Colon (tissue), 2 donors: Measurements from ENCODE around the gene EHMT1.

ENCODE experiments used
- FAIRE-seq: peaks from 2 replicates; lab custom pipeline; 2012; peaks lifted over from hg19 to GRCh38; lab: Jason Lieb, UNC
- donor health status: control.
- donor health status: control.

The EHMT1 gene

DNA sequence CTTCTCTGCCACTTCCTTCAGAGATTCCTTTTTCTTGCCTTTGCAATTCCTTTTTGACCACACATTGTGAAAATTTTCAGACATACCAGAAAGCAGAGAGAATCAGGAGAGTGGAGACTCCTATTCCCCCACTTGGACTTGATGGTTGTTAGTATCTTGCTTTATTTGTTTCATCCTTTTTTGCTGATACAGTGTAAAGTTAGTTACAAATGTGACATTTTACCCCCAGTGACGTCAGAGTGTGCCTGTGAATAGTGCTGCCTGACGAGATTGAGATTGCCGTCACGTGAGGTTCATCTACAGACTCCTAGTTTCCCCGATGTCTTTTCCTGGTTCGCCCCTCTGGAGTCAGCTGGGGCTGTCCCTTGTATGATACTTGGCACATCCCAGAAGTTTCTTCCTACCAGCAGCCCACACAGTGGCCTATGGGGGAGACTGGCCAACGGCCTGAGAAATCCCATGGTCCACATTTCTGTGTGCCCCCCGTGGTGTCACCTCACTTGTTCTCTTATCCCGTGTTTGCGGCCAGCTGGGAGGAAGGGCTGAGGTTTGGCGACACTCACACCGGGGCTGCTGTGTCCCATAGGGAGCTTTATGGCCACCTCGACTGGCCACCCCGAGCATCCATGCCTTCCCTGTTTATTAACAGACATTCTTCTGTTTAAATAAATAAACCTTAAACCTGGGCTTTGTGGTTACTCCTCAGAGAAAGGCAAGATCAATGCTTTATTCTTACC is 210.6 kb downstream of the EHMT1 start:
- no peak for FAIRE-seq

DNA sequence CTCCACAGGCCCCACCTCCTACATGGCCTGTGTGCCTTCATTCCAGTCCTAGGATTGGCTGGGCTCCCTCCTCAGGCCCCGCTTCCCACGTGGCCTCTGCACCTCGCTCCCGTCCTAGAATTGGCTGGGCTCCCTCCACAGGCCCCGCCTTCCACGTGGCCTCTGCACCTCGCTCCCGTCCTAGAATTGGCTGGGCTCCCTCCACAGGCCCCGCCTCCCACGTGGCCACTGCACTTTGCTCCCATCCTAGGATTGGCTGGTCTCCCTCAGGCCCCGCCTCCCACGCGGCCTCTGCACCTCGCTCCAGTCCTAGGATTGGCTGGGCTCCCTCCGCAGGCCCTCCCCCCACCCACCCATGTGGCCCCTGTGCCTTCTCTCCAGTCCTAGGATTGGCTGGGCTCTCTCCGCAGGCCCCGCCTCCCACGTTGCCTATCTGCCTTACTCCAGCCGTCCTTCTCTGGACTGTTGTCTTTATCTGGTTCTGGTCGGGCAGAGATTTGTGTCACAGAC is 213.4 kb downstream of the EHMT1 start:
- no peak for FAIRE-seq

DNA sequence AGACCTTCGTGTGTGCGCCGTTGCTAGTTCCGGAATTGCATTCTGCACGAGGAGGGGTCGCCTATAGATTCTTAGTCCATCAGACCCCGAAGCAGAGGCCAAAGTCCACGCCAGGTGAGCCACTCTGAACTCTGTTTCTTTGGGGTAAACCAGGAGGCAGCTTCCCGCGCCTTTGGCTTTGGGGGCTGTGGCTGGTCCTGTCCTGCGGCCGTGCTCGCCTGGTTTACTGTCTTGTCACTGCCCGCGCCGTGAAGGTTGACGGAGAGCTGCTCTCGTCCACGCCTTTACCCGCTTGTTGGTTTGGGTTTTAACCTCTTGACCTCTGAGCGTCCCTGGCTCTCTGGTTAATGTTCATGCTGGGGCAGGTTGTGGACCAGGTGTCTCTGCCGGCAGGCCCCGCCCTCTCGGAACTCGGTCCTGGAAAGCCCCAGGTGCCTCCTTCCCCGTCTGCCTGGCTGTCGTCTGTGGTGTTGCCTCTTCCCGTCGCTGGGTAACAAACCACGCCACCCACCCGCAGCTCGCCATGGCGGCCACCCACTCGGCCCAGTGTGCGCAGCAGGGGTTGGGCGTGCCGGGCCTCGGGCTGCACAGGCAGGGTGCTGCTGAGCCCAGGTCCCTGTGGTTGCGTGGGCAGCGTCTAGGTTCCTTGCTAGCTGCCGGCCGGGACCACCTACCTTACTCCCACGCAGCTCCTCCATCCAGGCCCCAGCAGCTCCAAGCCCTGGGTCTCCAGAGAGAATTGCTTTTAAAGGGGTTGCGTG is 214.2 kb downstream of the EHMT1 start:
- FAIRE-seq: no peak

DNA sequence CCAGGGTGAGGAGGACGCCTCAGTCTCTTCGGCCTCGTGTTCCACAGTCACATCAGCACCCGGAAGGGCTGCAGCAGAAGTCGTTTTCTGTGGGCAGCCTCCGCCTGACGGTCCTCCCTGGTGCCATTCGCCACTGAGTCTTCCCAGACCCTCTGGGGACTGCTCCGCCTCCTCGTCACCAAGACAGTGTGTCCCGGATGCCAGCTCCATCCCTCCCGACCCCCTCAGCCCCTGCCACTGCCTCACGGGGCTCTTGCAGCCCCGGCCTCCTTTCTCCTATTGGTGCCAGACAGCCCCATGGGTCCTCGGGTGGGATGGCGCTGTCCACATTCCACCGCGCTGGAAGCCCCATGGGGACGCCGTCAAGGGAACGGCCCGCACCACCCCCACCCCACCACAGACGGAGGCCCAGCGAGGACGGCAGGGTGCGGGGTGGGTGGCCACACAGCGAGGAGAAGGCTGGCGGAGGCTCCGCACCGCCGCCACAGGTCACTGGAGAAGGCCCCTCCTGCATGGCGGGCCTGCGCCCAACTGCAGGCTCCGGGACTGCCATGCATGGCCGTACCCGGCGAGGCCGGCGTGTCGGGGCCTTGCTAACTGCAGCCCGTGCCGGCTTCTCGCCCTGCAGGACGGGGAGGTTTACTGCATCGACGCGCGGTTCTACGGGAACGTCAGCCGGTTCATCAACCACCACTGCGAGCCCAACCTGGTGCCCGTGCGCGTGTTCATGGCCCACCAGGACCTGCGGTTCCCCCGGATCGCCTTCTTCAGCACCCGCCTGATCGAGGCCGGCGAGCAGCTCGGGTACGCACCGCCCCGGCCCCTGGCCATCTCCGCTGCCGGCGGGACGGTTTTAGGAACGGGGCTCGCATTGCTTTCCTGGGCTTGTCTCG is 215.2 kb downstream of the EHMT1 start:
- FAIRE-seq: no peak

DNA sequence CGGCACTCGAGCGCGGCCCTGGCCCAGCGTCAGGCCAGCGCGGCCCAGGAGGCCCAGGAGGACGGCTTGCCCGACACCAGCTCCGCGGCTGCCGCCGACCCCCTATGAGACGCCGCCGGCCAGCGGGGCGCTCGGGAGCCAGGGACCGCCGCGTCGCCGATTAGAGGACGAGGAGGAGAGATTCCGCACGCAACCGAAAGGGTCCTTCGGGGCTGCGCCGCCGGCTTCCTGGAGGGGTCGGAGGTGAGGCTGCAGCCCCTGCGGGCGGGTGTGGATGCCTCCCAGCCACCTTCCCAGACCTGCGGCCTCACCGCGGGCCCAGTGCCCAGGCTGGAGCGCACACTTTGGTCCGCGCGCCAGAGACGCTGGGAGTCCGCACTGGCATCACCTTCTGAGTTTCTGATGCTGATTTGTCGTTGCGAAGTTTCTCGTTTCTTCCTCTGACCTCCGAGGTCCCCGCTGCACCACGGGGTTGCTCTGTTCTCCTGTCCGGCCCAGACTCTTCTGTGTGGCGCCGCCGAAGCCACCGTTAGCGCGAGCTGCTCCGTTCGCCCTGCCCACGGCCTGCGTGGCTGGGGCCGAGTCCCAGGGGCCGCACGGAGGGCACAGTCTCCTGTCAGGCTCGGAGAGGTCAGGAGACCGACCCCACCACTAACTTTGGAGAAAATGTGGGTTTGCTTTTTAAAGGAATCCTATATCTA is 216.2 kb downstream of the EHMT1 start:
- no peak for FAIRE-seq

DNA sequence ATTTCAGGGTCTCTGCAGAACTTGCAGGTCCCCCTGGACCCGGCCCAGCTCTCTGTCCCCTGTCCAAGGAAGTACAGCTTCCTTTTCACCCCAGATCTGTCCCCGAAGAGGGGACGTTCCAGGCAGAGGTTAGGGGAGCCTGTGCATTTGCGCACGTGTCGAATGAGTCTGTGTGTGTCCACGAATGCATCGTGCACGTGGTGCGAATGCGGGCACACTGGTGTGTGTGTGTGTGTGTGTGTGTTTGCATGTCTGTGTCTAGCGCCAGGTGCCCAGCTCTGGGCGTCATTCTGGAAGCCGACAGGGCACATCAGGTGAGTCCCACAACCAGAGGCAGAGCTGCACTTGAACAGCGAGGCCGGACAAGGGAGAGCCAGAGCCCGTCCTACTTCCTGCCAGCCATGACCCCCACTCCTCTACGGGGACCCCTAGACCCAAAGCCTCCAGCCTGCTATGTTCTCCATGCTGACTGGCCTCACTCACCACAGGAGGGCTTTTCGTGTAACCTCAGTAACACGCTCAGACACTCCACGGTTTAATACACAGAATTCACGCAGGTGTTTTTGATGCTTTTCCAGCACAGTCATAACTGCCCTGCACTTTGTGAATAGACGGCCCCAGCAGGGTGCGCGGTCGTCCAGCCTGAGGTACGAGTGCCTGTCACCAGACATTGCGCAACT is 217.5 kb downstream of the EHMT1 start:
- no peak for FAIRE-seq

DNA sequence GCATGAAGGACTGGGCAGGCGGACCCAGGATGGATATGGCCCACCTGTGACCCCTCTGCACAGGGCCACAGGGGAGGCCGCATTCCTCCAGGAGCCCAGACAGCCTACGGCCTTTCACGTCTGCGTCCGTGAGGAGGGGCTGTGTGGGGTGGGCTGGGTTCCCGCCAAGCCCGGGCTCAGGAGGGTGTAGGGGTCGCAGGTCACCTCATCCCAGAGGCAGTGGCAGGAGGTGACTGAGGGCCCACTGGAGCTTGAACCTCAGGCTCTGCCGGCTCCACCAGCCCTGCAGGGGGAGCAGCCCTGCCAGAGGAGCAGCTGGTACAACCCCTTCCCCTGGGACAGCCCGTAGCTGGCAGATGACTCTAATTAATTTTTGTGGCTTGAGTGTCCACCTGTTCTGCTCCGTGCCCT is 218.0 kb downstream of the EHMT1 start:
- no peak for FAIRE-seq

DNA sequence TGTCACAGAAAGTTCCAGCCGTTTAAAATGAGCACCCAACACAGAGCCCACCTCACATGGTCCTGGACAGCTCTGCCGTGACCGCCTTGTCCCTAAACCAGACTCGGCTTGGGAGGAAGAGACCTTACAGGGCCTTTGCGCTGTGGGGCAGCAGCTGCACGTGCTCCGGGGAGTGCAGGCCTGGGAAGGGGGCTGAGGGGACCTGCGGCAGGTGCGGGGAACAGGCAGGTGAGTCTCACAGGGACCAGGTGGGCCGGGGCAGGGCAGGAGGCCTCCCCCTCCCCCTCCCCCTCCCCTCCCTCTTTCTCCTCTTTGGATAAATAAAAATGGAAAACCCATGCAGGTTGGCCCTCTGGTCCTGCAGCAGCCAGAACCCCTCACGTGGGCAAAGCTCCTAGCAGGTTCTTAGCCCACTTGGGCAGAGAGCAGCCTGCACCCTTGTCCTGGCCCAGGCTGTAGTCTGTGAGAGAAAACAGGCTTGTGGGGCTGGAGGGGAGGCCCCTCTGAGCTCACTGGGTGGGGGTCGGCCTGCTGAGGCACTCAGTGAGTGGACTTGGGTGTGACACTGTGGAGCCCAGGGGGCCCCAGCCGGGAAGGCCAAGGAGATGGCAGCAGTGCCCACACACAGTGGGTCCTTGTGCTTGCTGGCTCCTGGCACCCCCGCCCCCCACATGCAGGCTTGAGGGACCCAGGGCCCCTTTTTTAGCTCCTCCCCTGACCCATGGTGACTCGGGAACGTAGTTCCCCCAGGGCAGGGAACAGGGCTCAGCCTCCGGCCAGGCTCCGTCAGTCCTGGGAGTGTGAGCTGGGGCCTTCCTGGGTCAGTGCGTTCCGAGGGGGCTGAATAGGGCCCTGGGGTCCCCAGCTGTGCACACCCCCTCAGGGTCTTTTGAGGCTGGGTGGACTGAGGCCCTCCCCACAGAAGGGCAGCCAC is 218.8 kb downstream of the EHMT1 start:
- FAIRE-seq: no peak

DNA sequence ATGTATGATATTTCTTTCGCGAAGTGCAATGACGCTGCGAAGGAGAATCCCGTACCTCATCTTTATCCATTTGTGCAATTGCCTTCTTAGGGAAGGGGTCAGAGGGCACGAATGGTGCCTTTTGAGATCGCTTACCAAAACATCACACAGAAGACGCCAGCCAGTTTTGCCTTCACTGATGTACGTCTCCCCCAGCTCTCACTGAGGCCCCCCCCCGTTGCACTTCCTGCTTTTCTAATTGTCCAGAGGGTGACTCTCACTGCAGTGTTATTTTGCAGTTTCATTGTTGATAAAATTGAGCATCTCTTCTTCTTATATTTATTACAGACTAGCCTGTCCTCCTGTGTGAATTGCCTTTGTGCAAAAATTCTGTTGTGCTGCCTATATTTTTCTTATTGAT is 219.8 kb downstream of the EHMT1 start:
- FAIRE-seq: no peak

DNA sequence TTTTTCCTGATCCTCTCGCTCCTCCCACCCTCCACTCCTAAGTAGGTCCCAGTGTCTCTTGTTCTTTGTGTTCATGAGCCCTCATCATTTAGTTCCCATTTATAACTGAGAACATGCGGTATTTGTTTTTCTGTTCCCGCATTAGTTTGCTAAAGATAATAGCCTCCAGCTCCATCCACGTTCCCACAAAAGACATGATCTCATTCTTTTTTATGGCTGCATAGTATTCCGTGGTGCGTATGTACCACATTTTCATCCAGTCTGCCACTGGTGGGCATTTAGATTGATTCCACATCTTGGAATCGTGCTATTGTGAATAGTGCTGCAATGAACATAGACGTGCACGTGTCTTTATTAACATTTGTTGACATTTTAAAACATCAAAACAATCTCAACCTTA is 224.6 kb downstream of the EHMT1 start:
- FAIRE-seq: no peak

DNA sequence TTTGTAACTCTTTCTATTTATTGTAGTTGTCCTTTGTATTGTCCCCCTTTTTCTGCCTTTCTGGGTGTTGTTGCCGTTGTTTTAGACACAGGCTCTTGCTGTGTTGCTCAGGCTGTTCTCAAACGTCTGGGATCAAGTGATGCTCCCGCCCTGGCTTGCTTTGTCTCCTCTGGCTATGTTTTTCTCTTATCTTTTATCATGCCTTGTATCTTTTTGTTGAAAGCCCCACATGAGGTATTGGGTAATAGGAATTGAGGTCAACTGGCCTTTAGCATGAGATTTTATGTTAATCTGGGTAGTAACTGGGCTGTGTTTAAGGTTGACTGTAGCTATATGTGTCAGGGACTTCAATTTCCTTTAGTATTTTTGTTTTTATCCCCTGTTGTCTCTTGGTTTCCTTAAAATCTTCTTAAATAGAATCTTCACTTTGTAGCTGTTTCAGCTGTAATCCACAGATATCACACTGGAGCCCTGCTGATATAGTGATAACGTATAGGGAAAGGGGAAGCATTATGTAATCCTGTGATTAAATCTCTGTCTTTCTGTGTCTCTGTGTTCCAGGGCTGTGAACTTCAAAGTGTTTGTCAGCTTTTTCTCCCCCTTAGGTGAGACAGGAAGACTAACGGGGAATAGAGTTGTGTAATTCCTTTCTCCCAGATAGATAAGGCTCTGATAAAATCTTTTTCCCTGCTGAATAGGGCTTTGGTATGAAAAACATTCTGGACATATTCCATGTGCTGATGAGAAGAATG is 232.9 kb downstream of the EHMT1 start:
- FAIRE-seq: no peak

DNA sequence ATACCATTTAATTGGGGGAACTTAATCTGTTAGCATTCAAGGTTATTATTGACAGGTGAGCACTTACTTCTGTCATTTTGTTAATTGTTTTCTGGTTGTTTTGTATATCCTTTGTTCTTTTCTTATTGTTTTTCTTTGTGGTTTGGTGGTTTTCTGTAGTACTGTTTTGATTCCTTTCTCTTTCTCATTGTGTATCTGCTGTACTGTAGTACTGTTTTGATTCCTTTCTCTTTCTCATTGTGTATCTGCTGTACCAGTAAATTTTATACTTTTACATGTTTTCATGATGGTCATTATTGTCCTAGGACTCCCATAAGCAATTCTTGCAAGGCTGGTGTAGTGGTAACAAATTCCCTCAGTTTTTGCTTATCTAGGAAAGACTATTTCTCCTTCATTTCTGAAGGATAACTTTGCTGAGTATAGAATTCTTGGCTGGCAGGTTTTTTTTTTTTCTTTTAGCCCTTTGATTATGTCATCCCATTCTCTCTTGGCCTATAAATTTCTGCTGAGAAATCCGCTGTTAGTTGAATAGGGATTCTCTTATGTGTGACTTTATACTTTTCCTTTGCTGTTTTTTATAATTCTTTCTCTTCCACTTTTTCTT is 234.7 kb downstream of the EHMT1 start:
- no peak for FAIRE-seq

DNA sequence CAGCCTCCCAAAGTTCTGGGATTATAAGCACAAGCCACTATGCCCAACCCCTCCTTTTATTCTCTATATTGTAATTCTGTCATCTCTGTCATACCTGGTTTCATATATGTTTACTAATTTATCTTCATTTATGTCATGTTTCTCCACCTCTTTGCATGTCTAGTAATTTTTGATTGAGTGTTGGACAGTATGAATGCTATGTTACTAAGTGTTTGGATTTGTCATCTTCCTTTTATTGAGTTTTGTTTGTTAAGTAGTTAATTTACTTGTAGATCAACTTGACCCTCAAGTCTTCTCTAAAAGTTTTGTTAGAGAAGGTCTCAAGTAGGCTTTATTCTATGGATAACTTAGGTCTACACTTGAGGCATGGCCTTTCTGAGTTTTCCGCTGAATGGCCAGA is 241.6 kb downstream of the EHMT1 start:
- no peak for FAIRE-seq

DNA sequence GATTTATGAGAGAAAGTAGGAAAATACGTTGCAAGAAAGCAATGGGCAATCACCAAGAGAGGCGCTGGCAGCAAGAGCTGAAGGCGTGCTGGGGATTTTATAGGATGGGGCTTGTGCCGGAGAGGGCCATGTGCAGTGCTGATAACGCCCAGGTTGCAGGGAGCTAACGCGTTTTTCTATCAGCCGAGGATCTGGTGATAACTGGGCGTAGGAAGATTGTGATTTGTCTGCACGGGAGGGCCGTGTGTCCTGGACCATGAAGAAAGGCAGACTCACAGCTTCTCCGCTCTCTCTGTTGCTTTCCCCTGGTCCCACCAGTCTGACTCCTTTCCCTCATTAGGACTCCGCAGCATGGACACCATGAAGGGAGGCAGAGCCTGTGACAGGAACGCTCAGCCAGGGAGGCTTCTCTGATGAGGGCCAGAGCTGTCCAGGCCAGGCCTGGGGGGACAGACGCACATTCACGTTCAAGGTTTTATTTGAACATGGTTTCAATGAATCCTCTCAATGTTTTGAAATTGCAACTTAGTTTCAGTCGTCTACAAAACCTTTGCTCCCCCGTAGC is 246.9 kb downstream of the EHMT1 start:
- FAIRE-seq: no peak

DNA sequence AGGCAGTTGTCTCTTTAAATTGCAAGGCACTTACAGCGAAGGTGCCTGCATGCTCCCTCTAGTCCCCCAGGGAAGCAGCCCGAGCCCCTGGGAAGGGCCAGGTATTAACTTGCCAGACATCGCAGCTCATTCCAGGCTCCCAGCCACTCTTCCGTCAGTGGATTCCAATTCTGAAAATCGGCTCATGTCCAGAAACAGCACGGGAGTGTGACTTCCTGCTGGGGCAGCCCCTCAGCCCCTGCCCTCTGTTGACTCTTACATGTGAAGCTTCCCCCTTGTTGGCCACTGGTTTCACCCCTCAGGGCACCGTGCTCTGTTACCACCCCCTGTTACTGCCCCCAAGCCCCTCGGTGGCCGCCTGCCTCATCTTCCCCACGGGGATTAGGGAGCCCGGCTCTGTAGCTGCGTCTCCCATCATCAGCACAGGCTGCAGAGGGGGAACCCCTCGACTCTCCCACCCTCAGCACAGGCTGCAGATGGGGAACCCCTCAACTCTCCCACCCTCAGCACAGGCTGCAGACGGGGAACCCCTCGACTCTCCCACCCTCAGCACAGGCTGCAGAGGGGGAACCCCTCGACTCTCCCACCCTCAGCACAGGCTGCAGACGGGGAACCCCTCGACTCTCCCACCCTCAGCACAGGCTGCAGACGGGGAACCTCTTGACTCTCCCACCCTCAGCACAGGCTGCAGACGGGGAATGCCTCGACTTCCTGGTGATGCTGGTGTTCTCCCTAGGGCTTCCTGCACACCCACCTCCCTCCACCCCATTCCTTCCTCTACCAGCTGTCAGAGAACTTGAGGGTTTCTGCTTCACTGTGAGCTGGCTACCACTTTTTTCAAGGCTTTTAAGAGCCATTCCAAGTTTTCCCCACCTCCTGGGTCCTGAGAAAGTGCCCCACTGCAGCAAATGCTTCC is 247.7 kb downstream of the EHMT1 start:
- FAIRE-seq: no peak

DNA sequence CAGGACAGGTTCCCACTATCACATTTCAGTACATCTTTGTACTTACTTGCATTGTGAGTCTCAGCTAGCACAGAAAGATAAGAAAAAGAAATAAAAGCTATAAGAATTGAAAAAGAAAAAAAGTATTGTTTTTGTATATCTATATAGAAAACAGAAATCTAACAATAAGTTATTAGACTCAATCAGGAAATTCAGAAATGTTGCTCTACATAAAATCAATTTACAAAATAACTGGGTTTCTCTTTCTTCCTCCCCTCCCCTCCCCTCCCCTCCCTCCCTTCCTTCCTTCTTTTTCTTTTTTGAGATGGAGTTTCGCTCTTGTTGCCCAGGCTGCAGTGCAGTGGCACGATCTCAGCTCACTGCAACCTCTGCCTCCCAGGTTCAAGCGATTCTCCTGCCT is 251.6 kb downstream of the EHMT1 start:
- no peak for FAIRE-seq

DNA sequence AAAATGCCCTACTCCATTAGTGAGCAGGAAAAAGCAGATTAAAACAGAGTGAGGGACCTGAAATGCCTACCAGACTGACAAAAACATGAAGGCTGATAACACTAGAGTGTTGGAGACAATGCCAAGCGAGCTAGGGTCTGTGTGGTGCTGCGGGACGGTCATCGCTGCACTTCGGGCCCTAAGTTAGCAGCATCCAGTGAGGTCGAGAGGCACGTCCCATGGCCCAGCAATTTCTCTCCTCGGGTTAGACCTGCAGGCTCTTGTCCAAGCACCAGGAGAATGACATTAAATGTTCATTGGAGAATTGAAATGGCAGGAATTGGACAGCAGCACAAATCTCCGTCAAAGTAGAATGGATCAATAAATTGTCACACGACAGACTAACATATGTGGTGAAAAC is 253.5 kb downstream of the EHMT1 start:
- no peak for FAIRE-seq

DNA sequence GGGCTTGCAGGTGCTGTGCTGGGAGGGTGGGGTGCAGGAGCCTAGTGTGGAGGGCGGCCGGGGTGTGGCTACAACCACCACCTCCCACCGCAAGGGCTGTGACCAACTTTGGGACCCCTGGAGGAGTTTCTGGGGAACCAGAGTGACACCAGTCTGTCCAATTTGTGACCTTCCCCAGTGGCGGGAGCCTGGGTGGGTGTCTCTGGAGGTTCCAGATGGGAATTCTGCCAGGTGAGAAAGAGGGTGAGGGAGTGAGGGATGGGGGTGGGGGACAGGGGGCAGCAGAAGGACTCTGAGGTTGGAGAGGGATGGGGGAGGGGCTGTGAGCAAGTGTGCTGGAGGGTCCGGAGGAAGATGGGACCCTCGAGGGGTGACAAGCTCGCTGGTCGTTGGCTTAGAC is 254.6 kb downstream of the EHMT1 start:
- no peak for FAIRE-seq
